Lower leg skin (tissue), 3 donors: ENCODE data around the gene FAP.

Experiments used
- CTCF ChIP-seq, 3 donors: fragments of 450-650 bp; IDR thresholded peaks; one replicate each; pipeline ENCODE4 v1.5.1; 2016; ENCODE audit warnings: antibody characterized with exemption in 3 of 3, mild to moderate bottlenecking in 3 of 3, moderate library complexity in 2 of 3
- POLR2A ChIP-seq, 2 donors: fragments of 450-650 bp; IDR thresholded peaks; one replicate each; pipeline ENCODE4 v1.6.1; 2016 to 2017; ENCODE audit warnings: antibody characterized with exemption in 2 of 2, mild to moderate bottlenecking in 1 of 2, moderate library complexity in 1 of 2

GRCh38 chr2:162267496-162267895 is 24.3 kb upstream of the FAP start:
- no peak for TF ChIP-seq CTCF (IDR thresholded peaks at IDR 0.05)
- TF ChIP-seq POLR2A (IDR thresholded peaks at IDR 0.05): no peak
